ENCODE results near the gene FMN2. TPM values are rescaled to one million over a fixed set of nuclear protein-coding genes. Genes with fewer than 3 reads are reported as not detected.

The FMN2 gene
- total RNA-seq, 1 experiment from 2014 or later = 0.59 TPM

DNA sequence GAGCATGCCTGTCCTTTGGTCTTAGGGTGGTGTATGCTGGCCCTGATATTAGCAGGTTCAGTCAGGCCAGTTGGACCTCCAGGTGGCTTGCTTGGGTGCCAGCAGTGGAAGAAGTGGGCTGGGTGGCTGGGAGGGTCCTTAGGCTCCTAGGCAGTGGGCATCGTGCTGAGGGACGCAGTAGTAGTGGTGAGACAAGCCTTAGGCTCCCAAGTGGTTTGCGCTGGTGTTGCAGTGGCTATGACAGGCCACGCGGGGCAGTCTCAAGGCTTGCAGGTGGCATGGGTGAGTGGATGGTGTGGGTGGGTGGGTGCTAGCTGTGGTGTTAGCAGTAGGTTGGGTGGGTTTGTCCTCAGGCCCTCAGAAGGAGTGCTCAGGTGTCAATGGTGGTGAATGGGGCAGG, 162.3 kb downstream of the FMN2 start:
- Histone ChIP-seq H2AFZ (ENCODE audit: low read length) (no peak overlapping the region), H3K79me1 (ENCODE audit: insufficient read depth, low read depth, low read length, poor library complexity, severe bottlenecking) (no peaks in the 10 kb centered on the region), H4K8ac (replicated peaks; ENCODE audit: insufficient read length, low read depth, low read length) (no peak overlapping the region), H3K4me1 (ENCODE audit: insufficient read depth, low read length) (no peaks in the 10 kb centered on the region), H2AK5ac (ENCODE audit: insufficient read length, low read length) (no peak overlapping the region), H3K27me3 (ENCODE audit: insufficient read depth, low read length) (no peaks in the 10 kb centered on the region), H3K23ac (ENCODE audit: insufficient read length, low read depth, low read length) (no peak overlapping the region), H3T11ph (ENCODE audit: low read length) (no peak overlapping the region), H3K18ac (ENCODE audit: insufficient read length, low read depth, low read length) (peak overlapping the region; percentile 11), H2BK5ac (ENCODE audit: insufficient read length, low read length) (no peak overlapping the region), H3K23me2 (ENCODE audit: insufficient read length, low read depth, low read length, poor library complexity, severe bottlenecking) (no peaks in the 10 kb centered on the region), H4K91ac (ENCODE audit: insufficient read length, low read depth, low read length) (no peak overlapping the region), H4K5ac (ENCODE audit: insufficient read length, low read depth, low read length) (no peak overlapping the region), H3K56ac (ENCODE audit: insufficient read length, low read depth, low read length) (no peak overlapping the region), H2BK20ac (ENCODE audit: low read depth, low read length, poor library complexity, severe bottlenecking) (no peak overlapping the region), H2BK120ac (ENCODE audit: low read depth, low read length, poor library complexity, severe bottlenecking) (no peak overlapping the region), H3K4me2 (ENCODE audit: insufficient read depth, insufficient read length, low read length) (no peak overlapping the region), H3K9me3 (ENCODE audit: control insufficient read depth, low read depth, low read length) (no peaks in the 10 kb centered on the region), H3K27ac (ENCODE audit: insufficient read length, low read depth, low read length) (no peak overlapping the region), H3K9ac (ENCODE audit: extremely low read depth, insufficient read length, low read length) (no peak overlapping the region), H3K4ac (ENCODE audit: low read depth, low read length) (no peak overlapping the region), H2BK12ac (ENCODE audit: insufficient read length, low read depth, low read length) (no peak overlapping the region), H4K20me1 (ENCODE audit: control insufficient read depth, insufficient read depth, insufficient read length) (no peaks in the 10 kb centered on the region), H2BK15ac (ENCODE audit: low read depth, low read length) (no peak overlapping the region), H3K14ac (ENCODE audit: insufficient read depth, low read length) (no peak overlapping the region; the same call in 1 of the 2 replicates), H3K79me2 (ENCODE audit: insufficient read depth, low read length) (no peaks in the 10 kb centered on the region)
- TF ChIP-seq, protein P1, sequence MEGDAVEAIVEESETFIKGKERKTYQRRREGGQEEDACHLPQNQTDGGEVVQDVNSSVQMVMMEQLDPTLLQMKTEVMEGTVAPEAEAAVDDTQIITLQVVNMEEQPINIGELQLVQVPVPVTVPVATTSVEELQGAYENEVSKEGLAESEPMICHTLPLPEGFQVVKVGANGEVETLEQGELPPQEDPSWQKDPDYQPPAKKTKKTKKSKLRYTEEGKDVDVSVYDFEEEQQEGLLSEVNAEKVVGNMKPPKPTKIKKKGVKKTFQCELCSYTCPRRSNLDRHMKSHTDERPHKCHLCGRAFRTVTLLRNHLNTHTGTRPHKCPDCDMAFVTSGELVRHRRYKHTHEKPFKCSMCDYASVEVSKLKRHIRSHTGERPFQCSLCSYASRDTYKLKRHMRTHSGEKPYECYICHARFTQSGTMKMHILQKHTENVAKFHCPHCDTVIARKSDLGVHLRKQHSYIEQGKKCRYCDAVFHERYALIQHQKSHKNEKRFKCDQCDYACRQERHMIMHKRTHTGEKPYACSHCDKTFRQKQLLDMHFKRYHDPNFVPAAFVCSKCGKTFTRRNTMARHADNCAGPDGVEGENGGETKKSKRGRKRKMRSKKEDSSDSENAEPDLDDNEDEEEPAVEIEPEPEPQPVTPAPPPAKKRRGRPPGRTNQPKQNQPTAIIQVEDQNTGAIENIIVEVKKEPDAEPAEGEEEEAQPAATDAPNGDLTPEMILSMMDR (conservative IDR thresholded peaks at IDR 0.05) = no peak; the same call in 1 of the 3 replicates
- no peak overlapping the region for H3K4me3 Mint-ChIP-seq
- peaks cover 3 to 4% of the 10 kb centered on the region in 2 experiments; a peak in 3 of 5 replicates for H3K9me3 Mint-ChIP-seq
- no peak overlapping the region; a peak in 2 of 7 replicates for H3K27ac Mint-ChIP-seq
- no CpG with 5 or more reads among the region's 5 CpGs for WGBS (ENCODE audit: extremely low coverage, insufficient read length, low lambda C conversion rate)
- H3K27me3 Mint-ChIP-seq (ENCODE audit: low read depth) = no peaks in the 10 kb centered on the region
- H3K4me1 Mint-ChIP-seq = peaks cover 0 to 7% of the 10 kb centered on the region in 2 experiments; a peak in 2 of 4 replicates
- DNase-seq = peak; percentile 34
- peaks cover 0 to 2% (median 0%) of the 10 kb centered on the region in 3 experiments; a peak in 1 of 7 replicates for H3K36me3 Mint-ChIP-seq (ENCODE audit: insufficient read depth in 1 of 3, low read depth in 3 of 3)
